HFFc6 (cell line): ENCODE results near the gene CCDC187. TPM values are rescaled to one million over a fixed set of nuclear protein-coding genes. Genes with fewer than 3 reads are reported as not detected.

Experiments
- DNase-seq: peaks from one replicate; pipeline ENCODE4 v3.0.0-alpha.2; 2018
- H3K27ac Mint-ChIP-seq: 2 replicates; pipeline ENCODE4 v1.8.0; 2020; ENCODE audit warnings: mild to moderate bottlenecking, mixed read lengths
- H3K27me3 Mint-ChIP-seq: 2 replicates; pipeline ENCODE4 v1.8.0; 2021; ENCODE audit warnings: mild to moderate bottlenecking, moderate library complexity, mixed read lengths; ENCODE audit not compliant: insufficient read depth
- H3K36me3 Mint-ChIP-seq: 2 replicates; pipeline ENCODE4 v1.8.0; 2021; ENCODE audit warnings: low read depth, mixed read lengths
- H3K4me1 Mint-ChIP-seq: 2 replicates; pipeline ENCODE4 v1.8.0; 2020; ENCODE audit warnings: low read depth, mixed read lengths
- H3K4me3 Mint-ChIP-seq: 2 replicates; pipeline ENCODE4 v1.8.0; 2020; ENCODE audit warnings: mild to moderate bottlenecking, moderate library complexity, mixed read lengths
- H3K9me3 Mint-ChIP-seq: 2 replicates; pipeline ENCODE4 v1.8.0; 2020; ENCODE audit warnings: mild to moderate bottlenecking, mixed read lengths
- CTCF ChIP-seq: fragments of 200-600 bp; sonication (generic); IDR thresholded peaks from 2 replicates; pipeline ENCODE4 v1.5.0; 2021; ENCODE audit warnings: antibody characterized with exemption, mild to moderate bottlenecking
- total RNA-seq, 6 experiments: library from RNA; stranded (reverse); fragmentation: NEBNext Ultra II Directional; extraction: Animal tissue kit (Norgen Biotek cat#: 25700); gene quantifications; 2 replicates in 1 of 6; 3 replicates in 5 of 6; pipeline ENCODE4 v1.2.3, GENCODE V29; 2021

Gene CCDC187
- total RNA-seq, 6 experiments from 2014 or later, result not detected

- H3K36me3 Mint-ChIP-seq, result peaks cover 27% of the 10 kb centered on the region
- DNase-seq, result no peak
- 0 out of 2 replicates have a peak, but pooled peaks cover 3% of the 10 kb centered on the region for H3K9me3 Mint-ChIP-seq
- H3K27me3 Mint-ChIP-seq, result no peaks in the 10 kb centered on the region; the same call in 1 of the 2 replicates
- H3K4me1 Mint-ChIP-seq, result no peaks in the 10 kb centered on the region
- TF ChIP-seq CTCF, result no peak
- H3K4me3 Mint-ChIP-seq, result no peak overlapping the region
- H3K27ac Mint-ChIP-seq, result no peak overlapping the region
These were observed 92.2 kb downstream of the CCDC187 start for GRCh38 chr9:136211441-136212344.

GRCh38 chr9:136211006-136211405 lies 92.9 kb downstream of the CCDC187 start:
- Mint-ChIP-seq H3K36me3 (peaks cover 30% of the 10 kb centered on the region), H3K4me1 (no peaks in the 10 kb centered on the region), H3K27me3 (no peaks in the 10 kb centered on the region; the same call in 1 of the 2 replicates), H3K27ac (no peak overlapping the region), H3K9me3 (0 out of 2 replicates have a peak, but pooled peaks cover 3% of the 10 kb centered on the region), H3K4me3 (no peak overlapping the region)
- no peak for DNase-seq
- TF ChIP-seq CTCF, result no peak

- no peak for TF ChIP-seq CTCF
- H3K27me3 Mint-ChIP-seq, result no peaks in the 10 kb centered on the region; the same call in 1 of the 2 replicates
- DNase-seq, result no peak
- no peak overlapping the region for H3K4me3 Mint-ChIP-seq
- H3K27ac Mint-ChIP-seq, result no peak overlapping the region
- H3K36me3 Mint-ChIP-seq, result peaks cover 29% of the 10 kb centered on the region
- 0 out of 2 replicates have a peak, but pooled peaks cover 3% of the 10 kb centered on the region for H3K9me3 Mint-ChIP-seq
- no peaks in the 10 kb centered on the region for H3K4me1 Mint-ChIP-seq
These were observed 93.6 kb downstream of the CCDC187 start for GRCh38 chr9:136210276-136210675.

GRCh38 chr9:136209786-136210185 lies 94.1 kb downstream of the CCDC187 start:
- Mint-ChIP-seq H3K4me1 (no peaks in the 10 kb centered on the region), H3K27ac (no peak overlapping the region), H3K9me3 (0 out of 2 replicates have a peak, but pooled peaks cover 3% of the 10 kb centered on the region)

GRCh38 chr9:136209232-136209631 lies 94.7 kb downstream of the CCDC187 start:
- Mint-ChIP-seq H3K27me3 (peaks cover 1% of the 10 kb centered on the region; the same call in 1 of the 2 replicates), H3K4me3 (no peak overlapping the region), H3K27ac (no peak overlapping the region), H3K9me3 (0 out of 2 replicates have a peak, but pooled peaks cover 3% of the 10 kb centered on the region), H3K4me1 (no peaks in the 10 kb centered on the region), H3K36me3 (peaks cover 18% of the 10 kb centered on the region)
- no peak for TF ChIP-seq CTCF
- no peak for DNase-seq

More at GRCh38 chr9:136209786-136210185, 94.1 kb downstream of the CCDC187 start:
- H3K4me3 Mint-ChIP-seq, result no peak overlapping the region
- no peak for TF ChIP-seq CTCF
- no peak for DNase-seq
- H3K27me3 Mint-ChIP-seq, result no peaks in the 10 kb centered on the region; the same call in 1 of the 2 replicates
- H3K36me3 Mint-ChIP-seq, result peaks cover 24% of the 10 kb centered on the region
